Loucy (cell line): Measurements from ENCODE around the gene BCO1.

Source experiments
- EZH2phosphoT487 ChIP-seq: fragments of 200-600 bp; IDR thresholded peaks from 2 replicates; pipeline ENCODE4 v1.6.1; 2018; ENCODE audit warnings: antibody characterized with exemption, mild to moderate bottlenecking, moderate library complexity, borderline replicate concordance
- TF ChIP-seq, protein P1 (sequence below): fragments of 200-600 bp; sonication (generic); conservative IDR thresholded peaks from 2 replicates; pipeline ENCODE4 v1.5.1; 2014; ENCODE audit warnings: mild to moderate bottlenecking, antibody characterized with exemption, low read length

- TF ChIP-seq, protein P1, sequence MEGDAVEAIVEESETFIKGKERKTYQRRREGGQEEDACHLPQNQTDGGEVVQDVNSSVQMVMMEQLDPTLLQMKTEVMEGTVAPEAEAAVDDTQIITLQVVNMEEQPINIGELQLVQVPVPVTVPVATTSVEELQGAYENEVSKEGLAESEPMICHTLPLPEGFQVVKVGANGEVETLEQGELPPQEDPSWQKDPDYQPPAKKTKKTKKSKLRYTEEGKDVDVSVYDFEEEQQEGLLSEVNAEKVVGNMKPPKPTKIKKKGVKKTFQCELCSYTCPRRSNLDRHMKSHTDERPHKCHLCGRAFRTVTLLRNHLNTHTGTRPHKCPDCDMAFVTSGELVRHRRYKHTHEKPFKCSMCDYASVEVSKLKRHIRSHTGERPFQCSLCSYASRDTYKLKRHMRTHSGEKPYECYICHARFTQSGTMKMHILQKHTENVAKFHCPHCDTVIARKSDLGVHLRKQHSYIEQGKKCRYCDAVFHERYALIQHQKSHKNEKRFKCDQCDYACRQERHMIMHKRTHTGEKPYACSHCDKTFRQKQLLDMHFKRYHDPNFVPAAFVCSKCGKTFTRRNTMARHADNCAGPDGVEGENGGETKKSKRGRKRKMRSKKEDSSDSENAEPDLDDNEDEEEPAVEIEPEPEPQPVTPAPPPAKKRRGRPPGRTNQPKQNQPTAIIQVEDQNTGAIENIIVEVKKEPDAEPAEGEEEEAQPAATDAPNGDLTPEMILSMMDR: no peak
- no peak for TF ChIP-seq EZH2phosphoT487
Measured at GRCh38 chr16:81286190-81286589, 47.7 kb downstream of the BCO1 start.
